Endothelial cell of umbilical vein (primary cell): ENCODE measurements around the gene LRCOL1. TPM values are rescaled to one million over a fixed set of nuclear protein-coding genes. Genes with fewer than 3 reads are reported as not detected.

Experiments
- BruUV-seq: library from RNA; stranded (reverse); fragments of 400-500 nt; replicated peaks from 2 replicates; lab custom pipeline; 2021; lab: Mats Ljungman, UMichigan
- CTCF ChIA-PET: fragments of 300-600, 350-600 bp; sonication (Branson Sonifier 250); formaldehyde crosslinking; loops from one replicate; lab custom pipeline; 2021; ENCODE audit warnings: antibody characterized with exemption, inconsistent platforms; lab: Charles Lee
- POLR2A ChIA-PET: fragments of 300-600, 350-600 bp; sonication (Branson Sonifier 250); formaldehyde crosslinking; loops from one replicate; lab custom pipeline; 2021; ENCODE audit warnings: antibody characterized with exemption, inconsistent platforms; lab: Charles Lee
- DNase-seq: peaks from one replicate; pipeline ENCODE4 v3.0.0-alpha.2; 2011; ENCODE audit warnings: low read depth, low spot score
- FAIRE-seq: peaks from 2 replicates; lab custom pipeline; 2011; peaks lifted over from hg19 to GRCh38; lab: Jason Lieb, UNC
- H2AFZ ChIP-seq: 2 replicates; pipeline ENCODE4 v1.6.0; 2012; ENCODE audit warnings: low read depth, low read length, control low read depth, inconsistent platforms
- H3K27ac ChIP-seq: 2 replicates; pipeline ENCODE4 v1.5.1; 2011; ENCODE audit warnings: low read depth, mild to moderate bottlenecking, control low read depth, low read length, moderate library complexity; ENCODE audit not compliant: insufficient read depth
- H3K27me3 ChIP-seq, 2 experiments: 2 replicates each; pipeline versions ENCODE4 v1.6.0 to v1.6.1; 2011; ENCODE audit warnings: low read length in 2 of 2, mixed read lengths in 1 of 2; ENCODE audit not compliant: control insufficient read depth in 2 of 2, insufficient read depth in 2 of 2
- H3K36me3 ChIP-seq, 2 experiments: 2 replicates in 1 of 2; 3 replicates in 1 of 2; pipeline ENCODE4 v1.5.1; 2011; ENCODE audit warnings: low read length in 2 of 2, mild to moderate bottlenecking in 1 of 2, moderate library complexity in 1 of 2; ENCODE audit not compliant: control insufficient read depth in 2 of 2, insufficient read depth in 2 of 2; ENCODE audit errors: extremely low read depth in 1 of 2
- H3K4me1 ChIP-seq: 3 replicates; pipeline ENCODE4 v1.5.1; 2011; ENCODE audit warnings: mild to moderate bottlenecking, low read length; ENCODE audit not compliant: control insufficient read depth, insufficient read depth; ENCODE audit errors: extremely low read depth
- H3K4me2 ChIP-seq: 2 replicates; pipeline ENCODE4 v1.6.1; 2011; ENCODE audit warnings: low read length, control low read depth, mixed read lengths; ENCODE audit not compliant: insufficient read depth
- H3K4me3 ChIP-seq, 3 experiments: fragments of 200-600 bp in 1 of 3; sonication (generic), shearing (Covaris generic) in 1 of 3; replicated peaks in 1 of 3; 2 replicates each; pipeline ENCODE4 v1.5.1; 2011 to 2016; ENCODE audit warnings: control low read depth in 3 of 3, low read length in 3 of 3, mild to moderate bottlenecking in 2 of 3, inconsistent platforms in 1 of 3, low read depth in 1 of 3, moderate library complexity in 1 of 3; ENCODE audit not compliant: insufficient read depth in 1 of 3
- H3K79me2 ChIP-seq: 2 replicates; pipeline ENCODE4 v1.6.0; 2012; ENCODE audit warnings: low read length, inconsistent platforms; ENCODE audit not compliant: control insufficient read depth, insufficient read depth
- H3K9ac ChIP-seq: replicated peaks from 2 replicates; pipeline ENCODE3; 2011; ENCODE audit warnings: low read length, control low read depth; ENCODE audit not compliant: insufficient read depth; ENCODE audit errors: extremely low read depth
- H3K9me1 ChIP-seq: replicated peaks from 3 replicates; pipeline ENCODE4 v1.6.0; 2011; ENCODE audit warnings: mild to moderate bottlenecking, low read length; ENCODE audit not compliant: control insufficient read depth, insufficient read depth; ENCODE audit errors: extremely low read depth
- H3K9me3 ChIP-seq: replicated peaks from 2 replicates; pipeline ENCODE4 v1.5.1; 2012; ENCODE audit warnings: low read length, inconsistent platforms; ENCODE audit not compliant: control insufficient read depth, insufficient read depth
- H4K20me1 ChIP-seq: replicated peaks from 2 replicates; pipeline ENCODE3; 2011; ENCODE audit warnings: mild to moderate bottlenecking, low read length; ENCODE audit not compliant: control insufficient read depth, insufficient read depth; ENCODE audit errors: extremely low read depth
- EZH2 ChIP-seq: IDR thresholded peaks from 2 replicates; pipeline ENCODE4 v1.6.1; 2012; ENCODE audit warnings: borderline replicate concordance, low read depth, mild to moderate bottlenecking, moderate library complexity, low read length, inconsistent platforms; ENCODE audit not compliant: severe bottlenecking
- FOS ChIP-seq: IDR thresholded peaks from 2 replicates; pipeline ENCODE4 v1.6.1; 2011; ENCODE audit warnings: mild to moderate bottlenecking, low read length, moderate library complexity, borderline replicate concordance; ENCODE audit not compliant: insufficient read depth
- GATA2 ChIP-seq: IDR thresholded peaks from 2 replicates; pipeline ENCODE4 v1.7.0; 2011; ENCODE audit warnings: low read depth, mild to moderate bottlenecking, moderate library complexity, mixed read lengths, low read length; ENCODE audit not compliant: insufficient read length, insufficient read depth
- JUN ChIP-seq: IDR thresholded peaks from 2 replicates; pipeline ENCODE4 v1.6.1; 2011; ENCODE audit warnings: borderline replicate concordance, low read depth; ENCODE audit not compliant: insufficient read length, insufficient read depth
- MAX ChIP-seq: IDR thresholded peaks from 2 replicates; pipeline ENCODE4 v1.6.1; 2011; ENCODE audit not compliant: insufficient read depth, insufficient read length
- MYC ChIP-seq: IDR thresholded peaks from one replicate; pipeline ENCODE4 v1.6.1; 2011; ENCODE audit warnings: mild to moderate bottlenecking, low read depth, low read length
- POLR2A ChIP-seq: IDR thresholded peaks from 2 replicates; pipeline ENCODE4 v1.6.1; 2012; ENCODE audit warnings: low read depth, mild to moderate bottlenecking, control low read depth, low read length
- POLR2AphosphoS5 ChIP-seq: IDR thresholded peaks from 2 replicates; pipeline ENCODE4 v1.6.1; 2012; ENCODE audit warnings: low read depth, mild to moderate bottlenecking, control low read depth, low read length, moderate library complexity; ENCODE audit not compliant: insufficient read depth
- dilution Hi-C: fragments of 300-500 bp; cut with MboI; formaldehyde crosslinking; loops from one replicate; pipeline ENCODE4 v1.15.0; 2019; ENCODE audit warnings: low sequenced_read_pairs; ENCODE audit not compliant: extremely low pct_ligation_motif_present
- intact Hi-C: fragments of 100-400 bp; cut with micrococcal nuclease; formaldehyde crosslinking; loops from one replicate; pipeline ENCODE4 v1.10.0; 2022
- polyA plus RNA-seq, 4 experiments: library from polyadenylated mRNA; depleted of rRNA in 3 of 4; stranded (reverse) in 3 of 4; unstranded in 1 of 4; fragments of >200 nt; gene quantifications; 2 replicates each; pipeline versions ENCODE4 v1.2.1 to v1.2.3, GENCODE V29; 2011 to 2012; ENCODE audit warnings: missing spikeins in 1 of 4
- total RNA-seq: library from RNA; stranded (reverse); gene quantifications from 2 replicates; pipeline ENCODE4 v1.2.3, GENCODE V29; 2021
- TF ChIP-seq, protein P1 (sequence below), 2 donors: IDR thresholded peaks; 1 replicate in 1 of 2; 2 replicates in 1 of 2; pipeline ENCODE4 v1.5.1; 2011; ENCODE audit warnings: low read length in 2 of 2, mild to moderate bottlenecking in 2 of 2, moderate library complexity in 2 of 2, control low read depth in 1 of 2, inconsistent platforms in 1 of 2, low read depth in 1 of 2; ENCODE audit not compliant: insufficient read depth in 1 of 2; ENCODE audit errors: extremely low read depth in 1 of 2

LRCOL1 gene
- total and polyA plus RNA-seq, 2 donors (not counting 3 experiments of a cell fraction or from before 2014, with no cell fraction given), result 1.2 to 1.5 TPM

GRCh38 chr12:132633901-132634300, 23.5 kb upstream of the LRCOL1 start:
- Histone ChIP-seq H3K4me1 (no peaks in the 10 kb centered on the region), H2AFZ (no peak overlapping the region), H3K36me3 (peaks cover 2 to 16% of the 10 kb centered on the region in 2 experiments), H3K27me3 (no peaks in the 10 kb centered on the region), H3K4me3 (no peak overlapping the region), H3K9ac (no peak overlapping the region), H4K20me1 (no peaks in the 10 kb centered on the region), H3K4me2 (no peak overlapping the region), H3K27ac (no peak overlapping the region), H3K79me2 (no peaks in the 10 kb centered on the region), H3K9me1 (no peaks in the 10 kb centered on the region), H3K9me3 (no peaks in the 10 kb centered on the region)
- FAIRE-seq (no peak), DNase-seq (no peak)
- dilution Hi-C loops, result no loop called here
- no TSS peak for BruUV-seq
- CTCF ChIA-PET, result interaction anchor here (2.0 to 3.0 kb wide), 2 partner anchors 19 to 34 kb away, joined by 5 to 12 read pairs; no protein-coding TSS in a partner anchor
- TF ChIP-seq MYC, result no peak
- no peak for TF ChIP-seq JUN
- TF ChIP-seq POLR2A, result no peak
- TF ChIP-seq POLR2AphosphoS5, result no peak
- TF ChIP-seq FOS, result no peak
- no peak for TF ChIP-seq EZH2
- intact Hi-C loops, result no loop called here
- POLR2A ChIA-PET, result no interaction called here

DNA sequence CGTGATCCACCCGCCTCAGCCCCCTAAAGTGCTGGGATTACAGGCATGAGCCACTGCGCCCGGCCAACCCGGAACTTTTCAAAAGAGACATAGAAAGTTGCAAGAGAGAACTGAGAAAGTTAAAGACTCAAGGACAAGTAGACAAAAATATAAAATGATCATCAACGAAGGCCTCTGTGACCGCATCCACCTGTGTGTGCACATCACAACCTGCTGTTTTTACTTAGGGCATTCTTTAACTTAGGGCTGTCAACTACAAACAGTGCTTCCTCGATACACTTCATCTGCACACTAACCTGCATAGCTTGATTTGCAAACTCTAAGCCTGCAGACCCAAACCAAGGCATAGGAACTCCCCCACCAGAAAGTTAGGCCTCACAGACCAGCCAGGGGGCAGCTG, 23.0 kb upstream of the LRCOL1 start:
- no peak for FAIRE-seq
- Histone ChIP-seq H3K36me3 (peaks cover 2 to 16% of the 10 kb centered on the region in 2 experiments), H3K4me1 (no peaks in the 10 kb centered on the region), H3K27ac (no peak overlapping the region), H4K20me1 (no peaks in the 10 kb centered on the region), H3K9ac (no peak overlapping the region), H3K4me2 (no peak overlapping the region), H3K9me1 (no peaks in the 10 kb centered on the region), H3K79me2 (no peaks in the 10 kb centered on the region), H2AFZ (no peak overlapping the region), H3K4me3 (no peak overlapping the region), H3K9me3 (no peaks in the 10 kb centered on the region), H3K27me3 (no peaks in the 10 kb centered on the region)
- BruUV-seq, result no TSS peak
- no peak for TF ChIP-seq MYC
- TF ChIP-seq EZH2, result no peak
- TF ChIP-seq MAX, result no peak
- TF ChIP-seq POLR2A, result no peak
- no peak for TF ChIP-seq POLR2AphosphoS5
- no peak for TF ChIP-seq GATA2
- TF ChIP-seq FOS, result no peak
- no peak for TF ChIP-seq JUN
- TF ChIP-seq, protein P1, sequence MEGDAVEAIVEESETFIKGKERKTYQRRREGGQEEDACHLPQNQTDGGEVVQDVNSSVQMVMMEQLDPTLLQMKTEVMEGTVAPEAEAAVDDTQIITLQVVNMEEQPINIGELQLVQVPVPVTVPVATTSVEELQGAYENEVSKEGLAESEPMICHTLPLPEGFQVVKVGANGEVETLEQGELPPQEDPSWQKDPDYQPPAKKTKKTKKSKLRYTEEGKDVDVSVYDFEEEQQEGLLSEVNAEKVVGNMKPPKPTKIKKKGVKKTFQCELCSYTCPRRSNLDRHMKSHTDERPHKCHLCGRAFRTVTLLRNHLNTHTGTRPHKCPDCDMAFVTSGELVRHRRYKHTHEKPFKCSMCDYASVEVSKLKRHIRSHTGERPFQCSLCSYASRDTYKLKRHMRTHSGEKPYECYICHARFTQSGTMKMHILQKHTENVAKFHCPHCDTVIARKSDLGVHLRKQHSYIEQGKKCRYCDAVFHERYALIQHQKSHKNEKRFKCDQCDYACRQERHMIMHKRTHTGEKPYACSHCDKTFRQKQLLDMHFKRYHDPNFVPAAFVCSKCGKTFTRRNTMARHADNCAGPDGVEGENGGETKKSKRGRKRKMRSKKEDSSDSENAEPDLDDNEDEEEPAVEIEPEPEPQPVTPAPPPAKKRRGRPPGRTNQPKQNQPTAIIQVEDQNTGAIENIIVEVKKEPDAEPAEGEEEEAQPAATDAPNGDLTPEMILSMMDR (IDR thresholded peaks at IDR 0.05; ENCODE audit: extremely low read depth in 1 of 2, insufficient read depth in 1 of 2, low read depth in 1 of 2, low read length in 2 of 2), result no peak
- dilution Hi-C loops (no loop called here), intact Hi-C loops (no loop called here)
- POLR2A ChIA-PET, result no interaction called here
- CTCF ChIA-PET, result interaction anchor here (2.0 to 3.0 kb wide), 2 partner anchors 18 to 34 kb away, joined by 5 to 12 read pairs; no protein-coding TSS in a partner anchor
- DNase-seq, result no peak
